ENCODE results near the gene SLC6A13.

The SLC6A13 gene

DNA sequence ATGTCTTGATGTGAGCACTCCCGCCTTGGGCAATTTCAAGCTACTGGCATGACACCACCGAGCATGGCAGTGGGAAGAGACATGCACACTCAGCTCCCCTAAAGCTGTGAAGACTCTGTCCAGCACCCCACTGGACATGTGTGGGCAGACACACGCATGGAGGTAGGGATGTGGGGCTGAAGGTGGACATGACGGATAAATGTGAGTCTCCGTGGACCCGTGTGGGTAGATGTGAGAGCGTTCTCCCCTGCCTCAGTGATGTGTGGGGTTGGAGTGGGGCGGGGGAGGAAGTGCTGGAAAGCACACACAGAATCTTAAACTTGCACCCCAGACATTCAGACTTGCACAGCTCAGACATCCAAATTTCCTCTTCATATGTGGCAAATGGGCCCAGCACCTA is 61.3 kb downstream of the SLC6A13 start:
- Histone ChIP-seq H3F3A (ENCODE audit: insufficient read depth, low read length) (no peaks in the 10 kb centered on the region), H3K4me2 (ENCODE audit: low read length) (no peak overlapping the region), H3K4me3 (ENCODE audit: low read depth, low read length, poor library complexity, severe bottlenecking) (no peak overlapping the region), H3K4me1 (ENCODE audit: insufficient read depth, low read length, severe bottlenecking) (no peaks in the 10 kb centered on the region), H3K79me2 (ENCODE audit: insufficient read depth, low read length) (no peaks in the 10 kb centered on the region), H2AFZ (ENCODE audit: low read length) (no peak overlapping the region), H3K27ac (ENCODE audit: low read depth, low read length, poor library complexity, severe bottlenecking) (no peak overlapping the region), H4K20me1 (ENCODE audit: insufficient read depth, low read length) (no peaks in the 10 kb centered on the region), H3K27me3 (ENCODE audit: insufficient read depth, low read length) (peaks cover 3% of the 10 kb centered on the region; the same call in 1 of the 2 replicates), H3K36me3 (ENCODE audit: insufficient read depth, low read length) (no peaks in the 10 kb centered on the region), H3K9me3 (ENCODE audit: low read length) (no peaks in the 10 kb centered on the region), H3K9me2 (ENCODE audit: low read depth, low read length) (no peaks in the 10 kb centered on the region), H3K9ac (ENCODE audit: low read length) (no peak overlapping the region)
- TF ChIP-seq EZH2 (IDR thresholded peaks at IDR 0.05; ENCODE audit: borderline replicate concordance, low read length) (no peak), CTCF (IDR thresholded peaks at IDR 0.05; ENCODE audit: low read length) (no peak)

GRCh38 chr12:198705-199104 is 63.9 kb downstream of the SLC6A13 start:
- Histone ChIP-seq H3K4me3 (ENCODE audit: low read depth, low read length, poor library complexity, severe bottlenecking) (no peak overlapping the region), H3K4me2 (ENCODE audit: low read length) (no peak overlapping the region), H3K4me1 (ENCODE audit: insufficient read depth, low read length, severe bottlenecking) (no peaks in the 10 kb centered on the region), H3K9me2 (ENCODE audit: low read depth, low read length) (no peaks in the 10 kb centered on the region), H2AFZ (ENCODE audit: low read length) (no peak overlapping the region), H3K27me3 (ENCODE audit: insufficient read depth, low read length) (peaks cover 8% of the 10 kb centered on the region; the same call in 1 of the 2 replicates), H3K79me2 (ENCODE audit: insufficient read depth, low read length) (no peaks in the 10 kb centered on the region), H3K36me3 (ENCODE audit: insufficient read depth, low read length) (no peaks in the 10 kb centered on the region), H3F3A (ENCODE audit: insufficient read depth, low read length) (no peaks in the 10 kb centered on the region), H3K27ac (ENCODE audit: low read depth, low read length, poor library complexity, severe bottlenecking) (no peak overlapping the region), H3K9ac (ENCODE audit: low read length) (no peak overlapping the region), H3K9me3 (ENCODE audit: low read length) (no peaks in the 10 kb centered on the region), H4K20me1 (ENCODE audit: insufficient read depth, low read length) (no peaks in the 10 kb centered on the region)
- no peak for TF ChIP-seq CTCF (IDR thresholded peaks at IDR 0.05; ENCODE audit: low read length)
- TF ChIP-seq EZH2 (IDR thresholded peaks at IDR 0.05; ENCODE audit: borderline replicate concordance, low read length), result no peak

- no peak for TF ChIP-seq EZH2 (IDR thresholded peaks at IDR 0.05; ENCODE audit: borderline replicate concordance, low read length)
These were observed 64.5 kb downstream of the SLC6A13 start for GRCh38 chr12:197911-198695.

More at GRCh38 chr12:197911-198695, 64.5 kb downstream of the SLC6A13 start:
- Histone ChIP-seq H3K27me3 (ENCODE audit: insufficient read depth, low read length) (peaks cover 8% of the 10 kb centered on the region; the same call in 1 of the 2 replicates), H3F3A (ENCODE audit: insufficient read depth, low read length) (no peaks in the 10 kb centered on the region), H3K79me2 (ENCODE audit: insufficient read depth, low read length) (no peaks in the 10 kb centered on the region), H3K9ac (ENCODE audit: low read length) (no peak overlapping the region), H3K9me2 (ENCODE audit: low read depth, low read length) (no peaks in the 10 kb centered on the region), H3K9me3 (ENCODE audit: low read length) (no peaks in the 10 kb centered on the region), H4K20me1 (ENCODE audit: insufficient read depth, low read length) (no peaks in the 10 kb centered on the region), H3K36me3 (ENCODE audit: insufficient read depth, low read length) (no peaks in the 10 kb centered on the region), H3K4me1 (ENCODE audit: insufficient read depth, low read length, severe bottlenecking) (no peaks in the 10 kb centered on the region), H3K4me3 (ENCODE audit: low read depth, low read length, poor library complexity, severe bottlenecking) (no peak overlapping the region), H3K4me2 (ENCODE audit: low read length) (no peak overlapping the region), H3K27ac (ENCODE audit: low read depth, low read length, poor library complexity, severe bottlenecking) (no peak overlapping the region), H2AFZ (ENCODE audit: low read length) (no peak overlapping the region)
